IMR-90 (cell line): ENCODE data around the gene TUBGCP3.

Experiments
- POLR2A ChIP-seq: IDR thresholded peaks from 2 replicates; pipeline ENCODE4 v1.6.1; 2012; ENCODE audit warnings: mild to moderate bottlenecking, low read depth, low read length
- RAD21 ChIP-seq: IDR thresholded peaks from 2 replicates; pipeline ENCODE4 v1.6.1; 2012; ENCODE audit warnings: low read length, improper control_type of control experiment
- RCOR1 ChIP-seq: IDR thresholded peaks from 2 replicates; pipeline ENCODE4 v1.6.1; 2012; ENCODE audit warnings: mild to moderate bottlenecking, low read length, improper control_type of control experiment; ENCODE audit not compliant: insufficient replicate concordance
- RFX5 ChIP-seq: IDR thresholded peaks from 2 replicates; pipeline ENCODE4 v1.8.0; 2012; ENCODE audit warnings: low read depth, mild to moderate bottlenecking, low read length, moderate library complexity
- TF ChIP-seq, protein P1 (sequence below): fragments of 150-350 bp; IDR thresholded peaks from 2 replicates; pipeline ENCODE4 v1.6.1; 2016; ENCODE audit warnings: low read depth, mild to moderate bottlenecking, low read length, moderate library complexity, borderline replicate concordance
- TF ChIP-seq, protein P2 (sequence below): conservative IDR thresholded peaks from 2 replicates; pipeline ENCODE4 v1.5.1; 2012; ENCODE audit warnings: mild to moderate bottlenecking, low read depth, low read length, improper control_type of control experiment

DNA sequence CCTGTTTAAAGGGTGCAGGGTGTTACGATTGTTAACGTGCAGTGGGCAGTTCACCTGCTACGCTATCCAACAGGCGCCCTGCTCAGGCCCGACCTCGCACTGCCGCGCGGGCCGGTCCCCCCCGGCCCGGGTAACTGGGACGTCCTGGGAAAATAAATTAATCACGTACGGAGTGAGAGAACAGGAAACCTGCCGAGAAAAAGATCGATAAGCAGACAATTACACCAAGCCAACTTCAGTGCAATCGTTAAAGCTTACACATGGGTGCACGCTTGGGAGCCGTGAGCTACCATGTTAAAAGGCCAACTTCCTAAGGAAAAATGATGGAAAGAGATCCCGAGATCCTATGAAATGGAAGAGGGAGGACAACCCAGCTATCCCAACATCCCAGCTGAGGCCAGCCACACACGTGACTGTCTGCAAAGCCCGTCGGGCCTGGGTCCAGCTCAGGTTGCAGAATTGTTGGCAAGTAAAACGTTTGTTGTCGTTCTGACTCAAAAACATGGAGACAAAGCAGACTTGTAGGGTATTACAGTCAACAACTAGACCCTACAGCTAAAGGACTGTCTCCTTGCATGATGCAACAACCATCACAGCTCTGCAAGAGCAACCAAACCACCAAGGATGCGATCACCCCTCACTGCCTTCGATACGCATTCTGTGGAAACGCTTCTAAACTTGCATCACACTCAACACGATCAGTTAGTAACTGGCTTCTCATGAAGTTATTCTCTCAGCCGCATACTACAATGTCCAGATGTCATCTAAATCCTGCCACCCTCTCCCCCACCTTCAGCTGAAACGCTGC is 741 bp upstream of the TUBGCP3 start:
- TF ChIP-seq, protein P1, sequence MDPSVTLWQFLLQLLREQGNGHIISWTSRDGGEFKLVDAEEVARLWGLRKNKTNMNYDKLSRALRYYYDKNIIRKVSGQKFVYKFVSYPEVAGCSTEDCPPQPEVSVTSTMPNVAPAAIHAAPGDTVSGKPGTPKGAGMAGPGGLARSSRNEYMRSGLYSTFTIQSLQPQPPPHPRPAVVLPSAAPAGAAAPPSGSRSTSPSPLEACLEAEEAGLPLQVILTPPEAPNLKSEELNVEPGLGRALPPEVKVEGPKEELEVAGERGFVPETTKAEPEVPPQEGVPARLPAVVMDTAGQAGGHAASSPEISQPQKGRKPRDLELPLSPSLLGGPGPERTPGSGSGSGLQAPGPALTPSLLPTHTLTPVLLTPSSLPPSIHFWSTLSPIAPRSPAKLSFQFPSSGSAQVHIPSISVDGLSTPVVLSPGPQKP, result no peak
- no peak for TF ChIP-seq RCOR1
- TF ChIP-seq, protein P2, sequence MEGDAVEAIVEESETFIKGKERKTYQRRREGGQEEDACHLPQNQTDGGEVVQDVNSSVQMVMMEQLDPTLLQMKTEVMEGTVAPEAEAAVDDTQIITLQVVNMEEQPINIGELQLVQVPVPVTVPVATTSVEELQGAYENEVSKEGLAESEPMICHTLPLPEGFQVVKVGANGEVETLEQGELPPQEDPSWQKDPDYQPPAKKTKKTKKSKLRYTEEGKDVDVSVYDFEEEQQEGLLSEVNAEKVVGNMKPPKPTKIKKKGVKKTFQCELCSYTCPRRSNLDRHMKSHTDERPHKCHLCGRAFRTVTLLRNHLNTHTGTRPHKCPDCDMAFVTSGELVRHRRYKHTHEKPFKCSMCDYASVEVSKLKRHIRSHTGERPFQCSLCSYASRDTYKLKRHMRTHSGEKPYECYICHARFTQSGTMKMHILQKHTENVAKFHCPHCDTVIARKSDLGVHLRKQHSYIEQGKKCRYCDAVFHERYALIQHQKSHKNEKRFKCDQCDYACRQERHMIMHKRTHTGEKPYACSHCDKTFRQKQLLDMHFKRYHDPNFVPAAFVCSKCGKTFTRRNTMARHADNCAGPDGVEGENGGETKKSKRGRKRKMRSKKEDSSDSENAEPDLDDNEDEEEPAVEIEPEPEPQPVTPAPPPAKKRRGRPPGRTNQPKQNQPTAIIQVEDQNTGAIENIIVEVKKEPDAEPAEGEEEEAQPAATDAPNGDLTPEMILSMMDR, result no peak
- no peak for TF ChIP-seq RFX5
- TF ChIP-seq POLR2A, result no peak
- no peak for TF ChIP-seq RAD21
